ENCODE results near the gene KL. TPM values are rescaled to one million over a fixed set of nuclear protein-coding genes. Genes with fewer than 3 reads are reported as not detected.

The KL gene
- total and polyA plus RNA-seq, 2 of the 8 experiments (the other 6 are each of a cell fraction or from before 2014, with no cell fraction given), result 0.02 TPM; not detected in 1

- ChIA-PET CTCF (ENCODE audit: partially characterized antibody) (interaction anchor here (1.3 to 1.7 kb wide), 3 partner anchors 14 to 25 kb away, joined by 5 to 11 read pairs (median 6); partner anchors contain the start of gene KL), POLR2A (ENCODE audit: partially characterized antibody) (no interaction called here)
- Histone ChIP-seq H3K4ac (replicated peaks; ENCODE audit: insufficient read length, low read depth, low read length) (no peak overlapping the region), H4K8ac (ENCODE audit: extremely low read depth, insufficient read depth, low read length) (no peak overlapping the region), H3K14ac (ENCODE audit: insufficient read length) (no peak overlapping the region), H2BK120ac (replicated peaks; ENCODE audit: low read depth, low read length) (no peak overlapping the region), H3K27me3 (replicated peaks in 1 of 4; ENCODE audit: control insufficient read depth in 3 of 4, extremely low read depth in 1 of 4, insufficient read depth in 3 of 4, low read length in 3 of 4) (no peaks in the 10 kb centered on the region), H3K4me1 (replicated peaks in 1 of 4; ENCODE audit: control insufficient read depth in 3 of 4, insufficient read depth in 4 of 4, low read length in 3 of 4) (no peaks in the 10 kb centered on the region), H3K4me2 (ENCODE audit: insufficient read depth in 1 of 2, low read depth in 2 of 2, low read length in 2 of 2) (no peak overlapping the region), H2BK5ac (ENCODE audit: low read depth, low read length) (no peak overlapping the region), H3K27ac (ENCODE audit: low read depth, low read length) (no peak overlapping the region), H3K23ac (ENCODE audit: insufficient read length) (no peak overlapping the region), H3K56ac (replicated peaks; ENCODE audit: insufficient read length, low read depth, low read length) (no peak overlapping the region), H4K20me1 (replicated peaks in 1 of 2; ENCODE audit: control insufficient read depth in 1 of 2, insufficient read depth in 2 of 2, low read length in 2 of 2) (peaks cover 0 to 2% of the 10 kb centered on the region in 2 experiments), H4K5ac (ENCODE audit: insufficient read length, low read depth, low read length) (no peak overlapping the region), H3K79me2 (ENCODE audit: control insufficient read depth in 1 of 2, insufficient read depth in 2 of 2, low read length in 2 of 2) (no peaks in the 10 kb centered on the region), H3K18ac (ENCODE audit: extremely low read depth, low read length) (no peak overlapping the region), H2AK5ac (ENCODE audit: low read depth, low read length) (no peak overlapping the region), H3K36me3 (ENCODE audit: control insufficient read depth in 2 of 4, insufficient read depth in 4 of 4, low read length in 3 of 4) (no peaks in the 10 kb centered on the region), H3K4me3 (ENCODE audit: extremely low read depth in 1 of 4, insufficient read depth in 2 of 4, low read depth in 3 of 4, low read length in 4 of 4) (no peak overlapping the region), H2BK15ac (ENCODE audit: low read length) (no peak overlapping the region), H2BK12ac (ENCODE audit: low read depth, low read length) (no peak overlapping the region), H3K79me1 (ENCODE audit: low read depth, low read length) (no peaks in the 10 kb centered on the region), H4K91ac (replicated peaks; ENCODE audit: insufficient read length, low read length) (no peak overlapping the region), H3K23me2 (ENCODE audit: low read depth, low read length) (peaks cover 2% of the 10 kb centered on the region; the same call in 1 of the 2 replicates), H2AFZ (ENCODE audit: low read length) (no peak overlapping the region), H2BK20ac (ENCODE audit: low read length) (no peak overlapping the region), H3K9ac (replicated peaks in 1 of 4; ENCODE audit: extremely low read depth in 1 of 4, low read depth in 3 of 4, low read length in 3 of 4) (no peak overlapping the region), H3K9me3 (ENCODE audit: insufficient read depth in 2 of 2, low read depth in 1 of 2, low read length in 1 of 2) (no peaks in the 10 kb centered on the region)
- FAIRE-seq (no peak), DNase-seq (ENCODE audit: low read depth in 1 of 2, low spot score in 2 of 2) (no peak)
- 83% methylated on average over 4 of the region's 4 CpGs; no CpG with 5 or more reads in 1 of the 2 experiments for WGBS, 2 experiments (ENCODE audit: extremely low coverage in 1 of 2, insufficient coverage in 1 of 2, insufficient read length in 1 of 2, insufficient replicate concordance in 2 of 2, low coverage in 1 of 2, low lambda C conversion rate in 2 of 2, missing lambda C conversion rate in 1 of 2)
- TF ChIP-seq SUZ12 (IDR thresholded peaks at IDR 0.05; ENCODE audit: low read length) (no peak), POU5F1 (IDR thresholded peaks at IDR 0.05; ENCODE audit: low read depth, low read length) (no peak), PHF8 (conservative IDR thresholded peaks at IDR 0.05; ENCODE audit: low read depth, low read length) (no peak), KDM4A (IDR thresholded peaks at IDR 0.05; ENCODE audit: low read depth, low read length, severe bottlenecking) (no peak), BACH1 (IDR thresholded peaks at IDR 0.05; ENCODE audit: low read length) (no peak), TEAD4 (IDR thresholded peaks at IDR 0.05; ENCODE audit: low read depth, low read length) (no peak), POLR2A (IDR thresholded peaks at IDR 0.05; ENCODE audit: control extremely low read depth in 1 of 2, low read depth in 2 of 2, low read length in 2 of 2) (no peak), TBP (IDR thresholded peaks at IDR 0.05; ENCODE audit: low read depth, low read length) (no peak), RNF2 (IDR thresholded peaks at IDR 0.05; ENCODE audit: borderline replicate concordance, low read depth, low read length, missing control alignments, poor library complexity, severe bottlenecking) (no peak), NRF1 (IDR thresholded peaks at IDR 0.05; ENCODE audit: low read depth, low read length) (no peak), HDAC2 (IDR thresholded peaks at IDR 0.05; ENCODE audit: borderline replicate concordance in 1 of 2, low read depth in 2 of 2, low read length in 2 of 2) (no peak)
- TF ChIP-seq, protein P1, sequence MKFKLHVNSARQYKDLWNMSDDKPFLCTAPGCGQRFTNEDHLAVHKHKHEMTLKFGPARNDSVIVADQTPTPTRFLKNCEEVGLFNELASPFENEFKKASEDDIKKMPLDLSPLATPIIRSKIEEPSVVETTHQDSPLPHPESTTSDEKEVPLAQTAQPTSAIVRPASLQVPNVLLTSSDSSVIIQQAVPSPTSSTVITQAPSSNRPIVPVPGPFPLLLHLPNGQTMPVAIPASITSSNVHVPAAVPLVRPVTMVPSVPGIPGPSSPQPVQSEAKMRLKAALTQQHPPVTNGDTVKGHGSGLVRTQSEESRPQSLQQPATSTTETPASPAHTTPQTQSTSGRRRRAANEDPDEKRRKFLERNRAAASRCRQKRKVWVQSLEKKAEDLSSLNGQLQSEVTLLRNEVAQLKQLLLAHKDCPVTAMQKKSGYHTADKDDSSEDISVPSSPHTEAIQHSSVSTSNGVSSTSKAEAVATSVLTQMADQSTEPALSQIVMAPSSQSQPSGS (IDR thresholded peaks at IDR 0.05; ENCODE audit: low read length), result no peak
Observed at GRCh38 chr13:33031277-33031676, 15.1 kb downstream of the KL start.
